Uterus (tissue), 2 donors: ENCODE data around the gene RTCB.
"Not testable (repeated sequence)": the region's sequence is repeated elsewhere in the genome, so short reads cannot be mapped to it uniquely, and the experiment has no call there.

Experiments
- POLR2A ChIP-seq, 2 donors: fragments of 450-650 bp; IDR thresholded peaks; one replicate each; pipeline ENCODE4 v1.6.1; 2016; ENCODE audit warnings: antibody characterized with exemption in 2 of 2, mild to moderate bottlenecking in 1 of 2, moderate library complexity in 1 of 2
- TF ChIP-seq, protein P1 (sequence below), 4 experiments: fragments of 200-600 bp in 2 of 4; fragments of 450-650 bp in 2 of 4; sonication (generic) in 2 of 4; IDR thresholded peaks; one replicate each; pipeline ENCODE4 v1.5.1; 2016 to 2019; ENCODE audit warnings: antibody characterized with exemption in 4 of 4, mild to moderate bottlenecking in 2 of 4, moderate library complexity in 1 of 4

- TF ChIP-seq, protein P1, sequence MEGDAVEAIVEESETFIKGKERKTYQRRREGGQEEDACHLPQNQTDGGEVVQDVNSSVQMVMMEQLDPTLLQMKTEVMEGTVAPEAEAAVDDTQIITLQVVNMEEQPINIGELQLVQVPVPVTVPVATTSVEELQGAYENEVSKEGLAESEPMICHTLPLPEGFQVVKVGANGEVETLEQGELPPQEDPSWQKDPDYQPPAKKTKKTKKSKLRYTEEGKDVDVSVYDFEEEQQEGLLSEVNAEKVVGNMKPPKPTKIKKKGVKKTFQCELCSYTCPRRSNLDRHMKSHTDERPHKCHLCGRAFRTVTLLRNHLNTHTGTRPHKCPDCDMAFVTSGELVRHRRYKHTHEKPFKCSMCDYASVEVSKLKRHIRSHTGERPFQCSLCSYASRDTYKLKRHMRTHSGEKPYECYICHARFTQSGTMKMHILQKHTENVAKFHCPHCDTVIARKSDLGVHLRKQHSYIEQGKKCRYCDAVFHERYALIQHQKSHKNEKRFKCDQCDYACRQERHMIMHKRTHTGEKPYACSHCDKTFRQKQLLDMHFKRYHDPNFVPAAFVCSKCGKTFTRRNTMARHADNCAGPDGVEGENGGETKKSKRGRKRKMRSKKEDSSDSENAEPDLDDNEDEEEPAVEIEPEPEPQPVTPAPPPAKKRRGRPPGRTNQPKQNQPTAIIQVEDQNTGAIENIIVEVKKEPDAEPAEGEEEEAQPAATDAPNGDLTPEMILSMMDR (IDR thresholded peaks at IDR 0.05): not testable (repeated sequence)
- not testable (repeated sequence) for TF ChIP-seq POLR2A (IDR thresholded peaks at IDR 0.05)
Observed at GRCh38 chr22:32351875-32352274, 60.2 kb downstream of the RTCB start.
